C4-2B (cell line): ENCODE measurements around the gene ARID4B.

Experiments used
- CTCF ChIP-seq: fragments of 450-650 bp; conservative IDR thresholded peaks from 2 replicates; pipeline ENCODE4 v1.5.1; 2017; ENCODE audit warnings: mild to moderate bottlenecking
- ZFX ChIP-seq: fragments of 450-650 bp; IDR thresholded peaks from 2 replicates; pipeline ENCODE4 v1.6.1; 2017

- no peak for TF ChIP-seq CTCF
- TF ChIP-seq ZFX: no peak
Observed at GRCh38 chr1:235142991-235143390, 185.0 kb downstream of the ARID4B start.
